Breast epithelium (tissue), 4 donors: ENCODE data around the gene COL6A2. TPM values are rescaled to one million over a fixed set of nuclear protein-coding genes. Genes with fewer than 3 reads are reported as not detected.
"Not testable (repeated sequence)": the region's sequence is repeated elsewhere in the genome, so short reads cannot be mapped to it uniquely, and the experiment has no call there.

Source experiments
- DNase-seq, 2 donors: peaks; one replicate each; pipeline ENCODE4 v3.0.0-alpha.2; 2019; ENCODE audit warnings: low spot score in 2 of 2
- H3K27ac ChIP-seq, 2 donors: fragments of 200-600 bp; sonication (generic) in 1 of 2; one replicate each; pipeline ENCODE4 v1.5.1; 2016 to 2019; ENCODE audit warnings: mild to moderate bottlenecking in 1 of 2
- H3K27me3 ChIP-seq, 2 donors: fragments of 200-600 bp; sonication (generic) in 1 of 2; one replicate each; pipeline versions ENCODE4 v1.5.1 to v1.6.0; 2017 to 2019; ENCODE audit warnings: control low read depth in 1 of 2, mild to moderate bottlenecking in 1 of 2
- H3K36me3 ChIP-seq: fragments of 200-600 bp; one replicate; pipeline ENCODE4 v1.5.1; 2019
- H3K4me1 ChIP-seq, 2 donors: fragments of 200-600 bp; sonication (generic); one replicate each; pipeline ENCODE4 v1.5.1; 2016 to 2019; ENCODE audit warnings: control low read depth in 1 of 2
- H3K4me3 ChIP-seq, 3 donors: fragments of 200-600 bp; sonication (generic); 1 replicate in 2 of 3; 2 replicates in 1 of 3; pipeline ENCODE4 v1.5.1; 2016 to 2019; ENCODE audit warnings: mild to moderate bottlenecking in 3 of 3, moderate library complexity in 2 of 3
- H3K9me3 ChIP-seq, 2 donors: fragments of 200-600 bp; sonication (generic) in 1 of 2; one replicate each; pipeline ENCODE4 v1.5.1; 2016 to 2019; ENCODE audit warnings: control low read depth in 1 of 2
- CTCF ChIP-seq, 3 donors: fragments of 450-650 bp; IDR thresholded peaks; one replicate each; pipeline ENCODE4 v1.5.1; 2016 to 2017; ENCODE audit warnings: antibody characterized with exemption in 3 of 3, mild to moderate bottlenecking in 3 of 3, moderate library complexity in 3 of 3
- POLR2A ChIP-seq: fragments of 450-650 bp; IDR thresholded peaks from one replicate; pipeline ENCODE4 v1.6.1; 2016; ENCODE audit warnings: antibody characterized with exemption, mild to moderate bottlenecking, moderate library complexity
- POLR2AphosphoS5 ChIP-seq, 3 donors: sonication (generic); formaldehyde crosslinking; IDR thresholded peaks; one replicate each; pipeline ENCODE4 v1.6.1; 2017; ENCODE audit warnings: antibody characterized with exemption in 3 of 3
- intact Hi-C: fragments of 100-400 bp; cut with DNase I; formaldehyde crosslinking; loops from one replicate; pipeline ENCODE4 v1.15.1; 2023; ENCODE audit warnings: low total_unique reads
- total RNA-seq, 3 donors: library from RNA; depleted of rRNA; stranded (reverse); fragments of >200 nt; gene quantifications; one replicate each; pipeline ENCODE4 v1.1.0, GENCODE V29; 2016

COL6A2 gene
- total RNA-seq, 3 donors from 2014 or later = 177 to 1,266 (median 418) TPM

- H3K27me3 ChIP-seq = peaks cover 0 to 4% of the 10 kb centered on the region in 2 donors
- TF ChIP-seq CTCF (IDR thresholded peaks at IDR 0.05) (no peak), POLR2A (no peak), POLR2AphosphoS5 (IDR thresholded peaks at IDR 0.05) (no peak)
- no peak overlapping the region for H3K4me3 ChIP-seq
- no peak overlapping the region for H3K27ac ChIP-seq
- no peaks in the 10 kb centered on the region for H3K9me3 ChIP-seq
- intact Hi-C loops = no loop called here
- peaks cover 0 to 5% of the 10 kb centered on the region in 2 donors for H3K4me1 ChIP-seq
- peak; percentile 2 to 9 for DNase-seq
- no peaks in the 10 kb centered on the region for H3K36me3 ChIP-seq
Observed at GRCh38 chr21:46071082-46071481, 26.8 kb upstream of the COL6A2 start.

GRCh38 chr21:46076724-46077123 lies 21.2 kb upstream of the COL6A2 start:
- H3K36me3 ChIP-seq, intact Hi-C loops, H3K4me3 ChIP-seq, H3K9me3 ChIP-seq, H3K27ac ChIP-seq, H3K4me1 ChIP-seq, H3K27me3 ChIP-seq: not testable (repeated sequence)
- DNase-seq = peak; percentile 7 to 19

GRCh38 chr21:46077674-46078101 lies 20.2 kb upstream of the COL6A2 start:
- Histone ChIP-seq H3K4me3 (no peak overlapping the region), H3K27me3 (no peaks in the 10 kb centered on the region), H3K27ac (no peak overlapping the region), H3K4me1 (peaks cover 0 to 4% of the 10 kb centered on the region in 2 donors), H3K36me3 (no peaks in the 10 kb centered on the region), H3K9me3 (no peaks in the 10 kb centered on the region)
- intact Hi-C loops = no loop called here
- no peak for TF ChIP-seq POLR2AphosphoS5 (IDR thresholded peaks at IDR 0.05)
- peak; percentile 10 to 46 for DNase-seq

GRCh38 chr21:46078322-46078977 lies 19.5 kb upstream of the COL6A2 start:
- Histone ChIP-seq H3K9me3 (no peaks in the 10 kb centered on the region), H3K27me3 (no peaks in the 10 kb centered on the region), H3K36me3 (no peaks in the 10 kb centered on the region), H3K4me3 (no peak overlapping the region), H3K27ac (peak overlapping the region in 1 of 2 donors; percentile 79), H3K4me1 (peaks cover 0 to 4% of the 10 kb centered on the region in 2 donors)
- TF ChIP-seq POLR2AphosphoS5 (IDR thresholded peaks at IDR 0.05) (no peak), POLR2A (no peak), CTCF (IDR thresholded peaks at IDR 0.05) (no peak)
- intact Hi-C loops = no loop called here
- peak; percentile 14 to 37 for DNase-seq

- Histone ChIP-seq H3K4me1 (peaks cover 4% of the 10 kb centered on the region in 2 donors), H3K27me3 (no peaks in the 10 kb centered on the region), H3K36me3 (no peaks in the 10 kb centered on the region), H3K27ac (peak overlapping the region in 1 of 2 donors; percentile 79), H3K4me3 (no peak overlapping the region), H3K9me3 (no peaks in the 10 kb centered on the region)
- intact Hi-C loops = no loop called here
- TF ChIP-seq POLR2A (no peak), CTCF (IDR thresholded peaks at IDR 0.05) (no peak), POLR2AphosphoS5 (IDR thresholded peaks at IDR 0.05) (no peak)
- peak in 1 of 2 donors; percentile 17 for DNase-seq
Observed at GRCh38 chr21:46078978-46079351, 18.9 kb upstream of the COL6A2 start.

GRCh38 chr21:46079352-46080170 lies 18.4 kb upstream of the COL6A2 start:
- Histone ChIP-seq H3K27ac (peak overlapping the region in 1 of 2 donors; percentile 79), H3K27me3 (no peaks in the 10 kb centered on the region), H3K4me3 (no peak overlapping the region), H3K36me3 (no peaks in the 10 kb centered on the region), H3K9me3 (no peaks in the 10 kb centered on the region), H3K4me1 (peaks cover 4 to 10% of the 10 kb centered on the region in 2 donors)
- intact Hi-C loops = no loop called here
- TF ChIP-seq POLR2AphosphoS5 (IDR thresholded peaks at IDR 0.05) (peak in 1 of 3 donors; percentile 52), POLR2A (no peak)
- DNase-seq = peak in 1 of 2 donors; percentile 49
